Brain microvascular endothelial cell (primary cell): ENCODE measurements around the gene PAQR8.

Source experiments
- DNase-seq: peaks from one replicate; pipeline ENCODE4 v3.0.0-alpha.2; 2020
- H3K27ac ChIP-seq: fragments of 250-450 bp; sonication (Bioruptor Pico); 2 replicates; pipeline ENCODE4 v1.5.1; 2020; ENCODE audit warnings: mild to moderate bottlenecking, moderate library complexity
- H3K27me3 ChIP-seq: fragments of 250-450 bp; sonication (Bioruptor Pico); replicated peaks from 2 replicates; pipeline ENCODE4 v1.5.1; 2020; ENCODE audit warnings: mild to moderate bottlenecking
- H3K36me3 ChIP-seq: fragments of 250-450 bp; sonication (Bioruptor Pico); replicated peaks from 2 replicates; pipeline ENCODE4 v1.5.1; 2020; ENCODE audit warnings: mild to moderate bottlenecking
- H3K4me3 ChIP-seq: 2 replicates; pipeline ENCODE4 v1.5.1; 2011; ENCODE audit warnings: low read depth, mild to moderate bottlenecking, control low read depth, low read length, moderate library complexity
- in situ Hi-C: cut with HindIII; loops from 2 replicates; pipeline ENCODE4 v1.10.0; 2017; ENCODE audit warnings: low sequenced_read_pairs, low pct_ligation_motif_present
- TF ChIP-seq, protein P1 (sequence below): IDR thresholded peaks from 2 replicates; pipeline ENCODE4 v1.5.1; 2011; ENCODE audit warnings: low read depth, mild to moderate bottlenecking, moderate library complexity, low read length, control low read depth, inconsistent platforms; ENCODE audit errors: missing control alignments

PAQR8 gene

GRCh38 chr6:52419809-52420667 lies 58.1 kb downstream of the PAQR8 start, which contains the start of gene EFHC1:
Gene EFHC1, plus strand, starts transcription at chr6:52420342. Its CDS starts 69 bp downstream, at chr6:52420411.
- H3K4me3 ChIP-seq = peak within 1 kb of the TSS; percentile 85
- H3K27ac ChIP-seq = peak within 1 kb of the TSS; percentile 88
- no peaks in the 10 kb centered on the region for H3K36me3 ChIP-seq
- in situ Hi-C loops = loop anchor here (25.0 kb wide), 1 partner anchor 242 kb away; the partner anchor contains the start of gene TMEM14A
- no peaks in the 10 kb centered on the region for H3K27me3 ChIP-seq
- peak; percentile 98 for DNase-seq
- TF ChIP-seq, protein P1, sequence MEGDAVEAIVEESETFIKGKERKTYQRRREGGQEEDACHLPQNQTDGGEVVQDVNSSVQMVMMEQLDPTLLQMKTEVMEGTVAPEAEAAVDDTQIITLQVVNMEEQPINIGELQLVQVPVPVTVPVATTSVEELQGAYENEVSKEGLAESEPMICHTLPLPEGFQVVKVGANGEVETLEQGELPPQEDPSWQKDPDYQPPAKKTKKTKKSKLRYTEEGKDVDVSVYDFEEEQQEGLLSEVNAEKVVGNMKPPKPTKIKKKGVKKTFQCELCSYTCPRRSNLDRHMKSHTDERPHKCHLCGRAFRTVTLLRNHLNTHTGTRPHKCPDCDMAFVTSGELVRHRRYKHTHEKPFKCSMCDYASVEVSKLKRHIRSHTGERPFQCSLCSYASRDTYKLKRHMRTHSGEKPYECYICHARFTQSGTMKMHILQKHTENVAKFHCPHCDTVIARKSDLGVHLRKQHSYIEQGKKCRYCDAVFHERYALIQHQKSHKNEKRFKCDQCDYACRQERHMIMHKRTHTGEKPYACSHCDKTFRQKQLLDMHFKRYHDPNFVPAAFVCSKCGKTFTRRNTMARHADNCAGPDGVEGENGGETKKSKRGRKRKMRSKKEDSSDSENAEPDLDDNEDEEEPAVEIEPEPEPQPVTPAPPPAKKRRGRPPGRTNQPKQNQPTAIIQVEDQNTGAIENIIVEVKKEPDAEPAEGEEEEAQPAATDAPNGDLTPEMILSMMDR = no peak

DNA sequence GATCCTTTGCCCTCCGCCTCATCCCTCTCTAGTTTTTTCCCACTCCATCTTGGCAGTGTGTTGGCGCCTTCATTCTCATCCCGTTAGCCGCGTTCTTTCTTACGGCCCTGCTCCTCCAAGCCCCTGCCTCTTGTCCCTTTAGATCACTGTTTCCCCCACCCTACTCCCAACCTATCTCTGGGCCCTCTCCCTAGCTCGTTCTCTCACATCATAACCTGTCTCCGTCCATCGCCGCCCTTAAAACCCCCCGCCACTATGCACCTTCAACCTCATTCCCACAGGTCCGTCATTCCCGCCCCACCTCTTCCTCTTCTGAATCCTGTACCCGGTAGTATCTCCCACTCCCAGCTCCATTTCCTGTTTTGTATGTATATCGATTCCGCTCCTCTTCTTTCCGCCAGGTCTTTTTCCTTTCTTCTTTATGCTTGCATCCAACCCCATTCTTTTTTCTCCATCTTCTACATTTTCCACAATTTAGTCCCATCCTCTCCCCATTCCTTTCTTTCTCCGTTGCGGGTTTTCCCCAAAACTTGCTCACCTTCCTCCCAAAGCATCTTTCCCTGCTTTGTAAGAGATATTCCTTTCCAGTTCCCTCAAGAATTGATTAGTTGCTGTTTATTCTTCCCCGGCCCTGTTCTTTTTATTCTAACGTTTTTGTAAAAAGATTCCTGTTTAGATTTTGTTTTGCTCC lies 58.9 kb downstream of the PAQR8 start:
- in situ Hi-C loops = loop anchor here (25.0 kb wide), 1 partner anchor 241 kb away; the partner anchor contains the start of gene TMEM14A

GRCh38 chr6:52422156-52422555 lies 60.2 kb downstream of the PAQR8 start:
- in situ Hi-C loops = loop anchor here (25.0 kb wide), 1 partner anchor 240 kb away; the partner anchor contains the start of gene TMEM14A
- Histone ChIP-seq H3K4me3 (no peak overlapping the region), H3K27ac (no peak overlapping the region), H3K27me3 (no peaks in the 10 kb centered on the region), H3K36me3 (no peaks in the 10 kb centered on the region)
- no peak for DNase-seq
- TF ChIP-seq, protein P1 = no peak

More for the DNA sequence above, 58.9 kb downstream of the PAQR8 start:
- DNase-seq = peak; percentile 28
- TF ChIP-seq, protein P1 = no peak
- H3K4me3 ChIP-seq = peak overlapping the region; percentile 85
- no peaks in the 10 kb centered on the region for H3K27me3 ChIP-seq
- H3K36me3 ChIP-seq = no peaks in the 10 kb centered on the region
- H3K27ac ChIP-seq = peak overlapping the region; percentile 86

DNA sequence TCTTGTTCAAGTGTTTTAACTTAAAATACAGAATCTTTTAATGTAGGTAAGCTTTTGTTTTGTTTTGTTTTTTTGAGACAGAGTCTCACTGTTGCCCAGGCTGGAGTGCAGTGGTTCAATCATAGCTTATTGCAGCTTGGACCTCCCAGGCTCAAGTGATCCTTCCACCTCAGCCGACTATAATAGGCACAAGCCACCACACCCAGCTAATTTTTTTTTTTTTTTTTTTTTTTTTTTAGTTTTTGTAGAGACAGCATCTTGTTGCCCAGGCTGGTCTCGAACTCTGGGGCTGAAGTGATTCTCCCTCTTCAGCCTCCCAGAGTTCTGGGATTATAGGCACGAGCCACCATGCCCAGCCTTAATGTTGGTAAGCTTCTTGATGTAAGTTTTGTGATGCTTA lies 61.5 kb downstream of the PAQR8 start:
- in situ Hi-C loops = loop anchor here (25.0 kb wide), 1 partner anchor 239 kb away; the partner anchor contains the start of gene TMEM14A
- no peak overlapping the region for H3K4me3 ChIP-seq
- TF ChIP-seq, protein P1 = no peak
- no peak for DNase-seq
- no peaks in the 10 kb centered on the region for H3K27me3 ChIP-seq
- no peaks in the 10 kb centered on the region for H3K36me3 ChIP-seq
- peak overlapping the region; percentile 72 for H3K27ac ChIP-seq

DNA sequence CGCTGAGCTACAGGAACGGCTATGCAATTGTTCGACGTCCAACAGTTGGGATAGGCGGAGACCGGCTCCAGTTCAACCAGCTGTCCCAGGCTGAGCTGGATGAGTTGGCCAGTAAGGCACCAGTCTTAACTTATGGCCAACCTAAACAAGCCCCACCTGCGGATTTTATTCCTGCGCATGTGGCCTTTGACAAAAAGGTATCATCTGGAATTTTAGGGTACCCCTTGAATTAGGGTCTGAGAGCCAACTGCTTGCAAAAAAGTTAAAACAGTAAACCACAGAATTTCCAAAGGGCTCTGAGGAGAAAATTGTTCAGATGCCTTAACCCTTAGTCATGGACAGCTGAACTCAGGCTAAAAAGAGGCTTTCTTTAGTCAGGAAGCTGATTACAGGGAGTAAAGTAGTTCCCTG lies 62.0 kb downstream of the PAQR8 start:
- no peaks in the 10 kb centered on the region for H3K36me3 ChIP-seq
- TF ChIP-seq, protein P1 = no peak
- no peak overlapping the region for H3K4me3 ChIP-seq
- peak; percentile 89 for DNase-seq
- peak overlapping the region; percentile 72 for H3K27ac ChIP-seq
- in situ Hi-C loops = loop anchor here (25.0 kb wide), 1 partner anchor 238 kb away; the partner anchor contains the start of gene TMEM14A
- H3K27me3 ChIP-seq = no peaks in the 10 kb centered on the region
